Body of pancreas (tissue), 4 donors: Measurements from ENCODE around the gene DOCK4.

Experiments
- CTCF ChIP-seq, 7 experiments: fragments of 450-650 bp in 4 of 7; fragments of 200-600 bp in 3 of 7; sonication (generic) in 3 of 7; IDR thresholded peaks; one replicate each; pipeline ENCODE4 v1.5.1; 2016 to 2019; ENCODE audit warnings: antibody characterized with exemption in 7 of 7
- POLR2A ChIP-seq, 3 donors: fragments of 450-650 bp; IDR thresholded peaks; one replicate each; pipeline ENCODE4 v1.6.1; 2016; ENCODE audit warnings: antibody characterized with exemption in 3 of 3, mild to moderate bottlenecking in 2 of 3

- no peak for TF ChIP-seq POLR2A (IDR thresholded peaks at IDR 0.05)
- no peak for TF ChIP-seq CTCF (IDR thresholded peaks at IDR 0.05)
Observed at GRCh38 chr7:112116358-112116757, 89.8 kb downstream of the DOCK4 start.
